ENCODE measurements around the gene CKB. TPM values are rescaled to one million over a fixed set of nuclear protein-coding genes. Genes with fewer than 3 reads are reported as not detected.

CKB gene
- total and polyA plus RNA-seq, 2 donors (not counting 1 experiment from before 2014, with no cell fraction given) = 3.1 to 4.7 TPM

- Histone ChIP-seq H4K20me1 (ENCODE audit: control insufficient read depth, insufficient read depth, low read length, poor library complexity, severe bottlenecking) (peaks cover 56% of the 10 kb centered on the region), H3K36me3 (replicated peaks in 1 of 2; ENCODE audit: control extremely low read depth in 1 of 2, control insufficient read depth in 1 of 2, extremely low read depth in 1 of 2, insufficient read depth in 2 of 2, low read length in 1 of 2) (peaks cover 4 to 26% of the 10 kb centered on the region in 2 experiments), H3K27me3 (replicated peaks in 1 of 4; ENCODE audit: control extremely low read depth in 1 of 4, control insufficient read depth in 3 of 4, insufficient read depth in 4 of 4, low read length in 3 of 4) (no peaks in the 10 kb centered on the region), H2AFZ (ENCODE audit: insufficient read depth, low read depth, low read length, poor library complexity, severe bottlenecking) (no peak overlapping the region), H3K9ac (ENCODE audit: low read length) (no peak overlapping the region), H3K4me3 (ENCODE audit: control extremely low read depth in 1 of 5, extremely low read depth in 1 of 5, insufficient read depth in 1 of 5, low read depth in 2 of 5, low read length in 4 of 5) (no peak overlapping the region), H3K27ac (ENCODE audit: low read length in 2 of 2) (no peak overlapping the region), H3K4me1 (ENCODE audit: control insufficient read depth in 2 of 2, insufficient read depth in 2 of 2, low read length in 2 of 2) (peaks cover 0 to 2% of the 10 kb centered on the region in 2 donors), H3K9me3 (ENCODE audit: control extremely low read depth in 1 of 3, control insufficient read depth in 2 of 3, insufficient read depth in 1 of 3, low read length in 2 of 3) (no peaks in the 10 kb centered on the region), H3K4me2 (replicated peaks; ENCODE audit: low read depth, low read length, poor library complexity, severe bottlenecking) (no peak overlapping the region), H3K79me2 (ENCODE audit: control insufficient read depth, insufficient read depth, low read length) (peaks cover 64% of the 10 kb centered on the region)
- no peak overlapping the region for H3K27ac Mint-ChIP-seq
- POLR2A ChIA-PET = no interaction called here
- intact Hi-C loops (cut with micrococcal nuclease) = loop anchor here (10.0 kb wide), 1 partner anchor 235 kb away; the partner anchor contains the start of gene EIF5
- TF ChIP-seq CTCF (IDR thresholded peaks at IDR 0.05) (no peak), EZH2 (IDR thresholded peaks at IDR 0.05; ENCODE audit: borderline replicate concordance, insufficient read depth, low read depth, low read length, poor library complexity, severe bottlenecking) (no peak)
- no peak for ATAC-seq (ENCODE audit: low read depth)
- no peaks in the 10 kb centered on the region for H3K9me3 Mint-ChIP-seq (ENCODE audit: insufficient read depth)
- 86% methylated on average over 8 of the region's 11 CpGs for WGBS (ENCODE audit: insufficient coverage)
- H3K4me3 Mint-ChIP-seq = no peak overlapping the region
- no peaks in the 10 kb centered on the region for H3K27me3 Mint-ChIP-seq
- peaks cover 17% of the 10 kb centered on the region for H3K4me1 Mint-ChIP-seq
- DNase-seq = no peak
- CTCF ChIA-PET = interaction anchor here (0.7 to 1.2 kb wide), 3 partner anchors 103 to 239 kb away, joined by 3 to 4 read pairs (median 4); no protein-coding TSS in a partner anchor
Measured at GRCh38 chr14:103569408-103569807, 46.8 kb upstream of the CKB start.

GRCh38 chr14:103568952-103569351 is 46.3 kb upstream of the CKB start:
- Histone ChIP-seq H3K79me2 (ENCODE audit: control insufficient read depth, insufficient read depth, low read length) (peaks cover 67% of the 10 kb centered on the region), H3K9ac (ENCODE audit: low read length) (no peak overlapping the region), H3K4me2 (replicated peaks; ENCODE audit: low read depth, low read length, poor library complexity, severe bottlenecking) (no peak overlapping the region), H3K9me3 (ENCODE audit: control extremely low read depth in 1 of 3, control insufficient read depth in 2 of 3, insufficient read depth in 1 of 3, low read length in 2 of 3) (no peaks in the 10 kb centered on the region), H3K27me3 (replicated peaks in 1 of 4; ENCODE audit: control extremely low read depth in 1 of 4, control insufficient read depth in 3 of 4, insufficient read depth in 4 of 4, low read length in 3 of 4) (no peaks in the 10 kb centered on the region), H2AFZ (ENCODE audit: insufficient read depth, low read depth, low read length, poor library complexity, severe bottlenecking) (no peak overlapping the region), H3K36me3 (replicated peaks in 1 of 2; ENCODE audit: control extremely low read depth in 1 of 2, control insufficient read depth in 1 of 2, extremely low read depth in 1 of 2, insufficient read depth in 2 of 2, low read length in 1 of 2) (peaks cover 2 to 21% of the 10 kb centered on the region in 2 experiments), H3K4me3 (ENCODE audit: control extremely low read depth in 1 of 5, extremely low read depth in 1 of 5, insufficient read depth in 1 of 5, low read depth in 2 of 5, low read length in 4 of 5) (no peak overlapping the region), H3K27ac (ENCODE audit: low read length in 2 of 2) (no peak overlapping the region), H4K20me1 (ENCODE audit: control insufficient read depth, insufficient read depth, low read length, poor library complexity, severe bottlenecking) (peaks cover 56% of the 10 kb centered on the region), H3K4me1 (ENCODE audit: control insufficient read depth in 2 of 2, insufficient read depth in 2 of 2, low read length in 2 of 2) (peaks cover 3 to 6% of the 10 kb centered on the region in 2 donors)
- DNase-seq (no peak), ATAC-seq (ENCODE audit: low read depth) (no peak)
- no peak overlapping the region for H3K4me3 Mint-ChIP-seq
- WGBS (ENCODE audit: insufficient coverage) = 100% methylated on average over 5 of the region's 8 CpGs
- no peaks in the 10 kb centered on the region for H3K27me3 Mint-ChIP-seq
- TF ChIP-seq EZH2 (IDR thresholded peaks at IDR 0.05; ENCODE audit: borderline replicate concordance, insufficient read depth, low read depth, low read length, poor library complexity, severe bottlenecking) (no peak), CTCF (IDR thresholded peaks at IDR 0.05) (no peak)
- H3K27ac Mint-ChIP-seq = no peak overlapping the region
- intact Hi-C loops (cut with micrococcal nuclease) = loop anchor here (10.0 kb wide), 1 partner anchor 234 kb away; the partner anchor contains the start of gene EIF5
- ChIA-PET CTCF (interaction anchor here (0.7 to 1.5 kb wide), 4 partner anchors 103 to 239 kb away, joined by 3 to 4 read pairs (median 4); no protein-coding TSS in a partner anchor), POLR2A (no interaction called here)
- H3K4me1 Mint-ChIP-seq = peaks cover 20% of the 10 kb centered on the region
- H3K9me3 Mint-ChIP-seq (ENCODE audit: insufficient read depth) = no peaks in the 10 kb centered on the region
